Mononuclear cell (primary cell): ENCODE data around the gene GNAO1. TPM values are rescaled to one million over a fixed set of nuclear protein-coding genes. Genes with fewer than 3 reads are reported as not detected.

Experiments
- H3K27me3 ChIP-seq: 2 replicates; pipeline ENCODE4 v1.6.0; 2011; ENCODE audit warnings: low read length, control low read depth; ENCODE audit not compliant: insufficient read depth
- H3K4me1 ChIP-seq: 2 replicates; pipeline ENCODE4 v1.5.1; 2011; ENCODE audit warnings: mild to moderate bottlenecking, low read length, control low read depth; ENCODE audit not compliant: insufficient read depth
- H3K4me3 ChIP-seq: 2 replicates; pipeline ENCODE4 v1.5.1; 2011; ENCODE audit warnings: mild to moderate bottlenecking, low read length, moderate library complexity
- H3K9me3 ChIP-seq: 2 replicates; pipeline ENCODE4 v1.5.1; 2011; ENCODE audit warnings: low read depth, mild to moderate bottlenecking, control low read depth, low read length
- total RNA-seq: library from RNA; depleted of rRNA; stranded (reverse); fragments of >200 nt; gene quantifications from one replicate; pipeline ENCODE4 v1.2.3, GENCODE V29; 2012

Gene GNAO1
- total RNA-seq, 1 donor: 0.84 TPM

- H3K4me1 ChIP-seq: peaks cover 4% of the 10 kb centered on the region
- H3K4me3 ChIP-seq: no peak overlapping the region
- H3K27me3 ChIP-seq: peaks cover 6% of the 10 kb centered on the region
- H3K9me3 ChIP-seq: no peaks in the 10 kb centered on the region
Measured at GRCh38 chr16:56211435-56211981, 20.2 kb downstream of the GNAO1 start.

GRCh38 chr16:56212144-56212543 is 20.9 kb downstream of the GNAO1 start:
- peaks cover 4% of the 10 kb centered on the region for H3K4me1 ChIP-seq
- H3K9me3 ChIP-seq: no peaks in the 10 kb centered on the region
- H3K4me3 ChIP-seq: no peak overlapping the region
- peaks cover 6% of the 10 kb centered on the region for H3K27me3 ChIP-seq

GRCh38 chr16:56221995-56222394 is 30.7 kb downstream of the GNAO1 start:
- peaks cover 11% of the 10 kb centered on the region for H3K4me1 ChIP-seq
- H3K27me3 ChIP-seq: no peaks in the 10 kb centered on the region
- H3K4me3 ChIP-seq: no peak overlapping the region
- H3K9me3 ChIP-seq: no peaks in the 10 kb centered on the region

- no peaks in the 10 kb centered on the region for H3K9me3 ChIP-seq
- H3K4me3 ChIP-seq: no peak overlapping the region
- peaks cover 15% of the 10 kb centered on the region for H3K4me1 ChIP-seq
- no peaks in the 10 kb centered on the region for H3K27me3 ChIP-seq
Measured at GRCh38 chr16:56222474-56222997, 31.2 kb downstream of the GNAO1 start.

GRCh38 chr16:56225017-56225742 is 33.9 kb downstream of the GNAO1 start:
- Histone ChIP-seq H3K9me3 (no peaks in the 10 kb centered on the region), H3K4me1 (peaks cover 15% of the 10 kb centered on the region), H3K4me3 (no peak overlapping the region), H3K27me3 (no peaks in the 10 kb centered on the region)

GRCh38 chr16:56226187-56226586 is 34.9 kb downstream of the GNAO1 start:
- H3K4me3 ChIP-seq: no peak overlapping the region
- no peaks in the 10 kb centered on the region for H3K9me3 ChIP-seq
- H3K4me1 ChIP-seq: peaks cover 15% of the 10 kb centered on the region
- no peaks in the 10 kb centered on the region for H3K27me3 ChIP-seq

GRCh38 chr16:56226845-56227525 is 35.7 kb downstream of the GNAO1 start:
- H3K27me3 ChIP-seq: no peaks in the 10 kb centered on the region
- H3K9me3 ChIP-seq: no peaks in the 10 kb centered on the region
- peaks cover 15% of the 10 kb centered on the region for H3K4me1 ChIP-seq
- no peak overlapping the region for H3K4me3 ChIP-seq

GRCh38 chr16:56227936-56228335 is 36.6 kb downstream of the GNAO1 start:
- H3K4me1 ChIP-seq: peaks cover 15% of the 10 kb centered on the region
- H3K4me3 ChIP-seq: no peak overlapping the region
- no peaks in the 10 kb centered on the region for H3K27me3 ChIP-seq
- no peaks in the 10 kb centered on the region for H3K9me3 ChIP-seq

GRCh38 chr16:56228476-56228875 is 37.2 kb downstream of the GNAO1 start:
- peaks cover 15% of the 10 kb centered on the region for H3K4me1 ChIP-seq
- no peak overlapping the region for H3K4me3 ChIP-seq
- no peaks in the 10 kb centered on the region for H3K9me3 ChIP-seq
- no peaks in the 10 kb centered on the region for H3K27me3 ChIP-seq

- H3K27me3 ChIP-seq: no peaks in the 10 kb centered on the region
- no peak overlapping the region for H3K4me3 ChIP-seq
- no peaks in the 10 kb centered on the region for H3K4me1 ChIP-seq
- H3K9me3 ChIP-seq: no peaks in the 10 kb centered on the region
Measured at GRCh38 chr16:56233795-56234566, 42.7 kb downstream of the GNAO1 start.

- Histone ChIP-seq H3K4me1 (no peaks in the 10 kb centered on the region), H3K9me3 (no peaks in the 10 kb centered on the region), H3K4me3 (no peak overlapping the region), H3K27me3 (no peaks in the 10 kb centered on the region)
Measured at GRCh38 chr16:56234737-56235136, 43.4 kb downstream of the GNAO1 start.

- Histone ChIP-seq H3K4me3 (no peak overlapping the region), H3K4me1 (no peaks in the 10 kb centered on the region), H3K9me3 (no peaks in the 10 kb centered on the region), H3K27me3 (no peaks in the 10 kb centered on the region)
Measured at GRCh38 chr16:56237451-56237930, 46.2 kb downstream of the GNAO1 start.

GRCh38 chr16:56238188-56238587 is 46.9 kb downstream of the GNAO1 start:
- Histone ChIP-seq H3K4me1 (no peaks in the 10 kb centered on the region), H3K9me3 (no peaks in the 10 kb centered on the region), H3K4me3 (no peak overlapping the region), H3K27me3 (no peaks in the 10 kb centered on the region)

- Histone ChIP-seq H3K27me3 (no peaks in the 10 kb centered on the region), H3K4me1 (no peaks in the 10 kb centered on the region), H3K9me3 (no peaks in the 10 kb centered on the region), H3K4me3 (no peak overlapping the region)
Measured at GRCh38 chr16:56241596-56241995, 50.3 kb downstream of the GNAO1 start.

GRCh38 chr16:56242740-56243139 is 51.5 kb downstream of the GNAO1 start:
- H3K27me3 ChIP-seq: no peaks in the 10 kb centered on the region
- H3K9me3 ChIP-seq: no peaks in the 10 kb centered on the region
- H3K4me3 ChIP-seq: no peak overlapping the region
- no peaks in the 10 kb centered on the region for H3K4me1 ChIP-seq
